Measurements from ENCODE around the gene SCNM1. TPM values are rescaled to one million over a fixed set of nuclear protein-coding genes. Genes with fewer than 3 reads are reported as not detected.

Gene SCNM1
- total and polyA plus RNA-seq, 9 of the 15 experiments (the other 6 are each of a cell fraction or from before 2014, with no cell fraction given): 17.2 to 204 (median 63.0) TPM

GRCh38 chr1:151156515-151156819 lies 9.5 kb upstream of the SCNM1 start, which contains the start of gene TNFAIP8L2 (continued):
- TF ChIP-seq ZBTB5 (IDR thresholded peaks at IDR 0.05): no peak
- no peak for TF ChIP-seq RUNX1 (IDR thresholded peaks at IDR 0.05; ENCODE audit: low read depth)
- no peak for TF ChIP-seq ASH1L (IDR thresholded peaks at IDR 0.05; ENCODE audit: borderline replicate concordance, low read depth, partially characterized antibody)
- no peak for TF ChIP-seq ZNF778 (CRISPR knock-in tag; IDR thresholded peaks at IDR 0.05)

GRCh38 chr1:151157067-151157531 lies 8.8 kb upstream of the SCNM1 start:
- H3K4me3 ChIP-seq: no peak overlapping the region
- DNase-seq (ENCODE audit: extremely low read depth in 1 of 4, low spot score in 3 of 4) (no peak), ATAC-seq (peak; percentile 16; the same call in 2 of the 3 replicates)
- no peak for TF ChIP-seq ZNF717 (CRISPR knock-in tag; IDR thresholded peaks at IDR 0.05)
- no peak for TF ChIP-seq ATF3 (IDR thresholded peaks at IDR 0.05)
- TF ChIP-seq ATF3 (CRISPR knock-in tag; conservative IDR thresholded peaks at IDR 0.05): no peak
- 0 out of 2 replicates have a peak, but pooled peaks have one; percentile 15 for TF ChIP-seq DMBX1 (CRISPR knock-in tag; IDR thresholded peaks at IDR 0.05; ENCODE audit: borderline replicate concordance)
- no peak for TF ChIP-seq RBFOX2 (IDR thresholded peaks at IDR 0.05; ENCODE audit: low read depth, low read length)
- no peak for TF ChIP-seq SAFB2 (IDR thresholded peaks at IDR 0.05; ENCODE audit: borderline replicate concordance, low read depth, low read length, severe bottlenecking)
- TF ChIP-seq HMG20A (CRISPR knock-in tag; conservative IDR thresholded peaks at IDR 0.05): no peak
- TF ChIP-seq ELK3 (CRISPR knock-in tag; IDR thresholded peaks at IDR 0.05): no peak
- TF ChIP-seq ZNF165 (CRISPR knock-in tag; IDR thresholded peaks at IDR 0.05; ENCODE audit: borderline replicate concordance): no peak
- no peak for TF ChIP-seq EP300 (IDR thresholded peaks at IDR 0.05; ENCODE audit: low read length)
- no peak for TF ChIP-seq GABPB2 (CRISPR knock-in tag; conservative IDR thresholded peaks at IDR 0.05)
- no peak for TF ChIP-seq ZC3H4 (CRISPR knock-in tag; IDR thresholded peaks at IDR 0.05; ENCODE audit: borderline replicate concordance)
- peak; percentile 37; the same call in 1 of the 2 replicates for TF ChIP-seq GABPA (tag; conservative IDR thresholded peaks at IDR 0.05; ENCODE audit: low read depth)
- no peak for TF ChIP-seq ATF7 (IDR thresholded peaks at IDR 0.05)
- no peak for TF ChIP-seq HMG20B (CRISPR knock-in tag; IDR thresholded peaks at IDR 0.05)

More at GRCh38 chr1:151157067-151157531, 8.8 kb upstream of the SCNM1 start:
- Histone ChIP-seq H3K4me1 (replicated peaks in 1 of 2; ENCODE audit: control insufficient read depth in 2 of 2, insufficient read depth in 2 of 2, low read length in 2 of 2) (peaks cover 8 to 14% of the 10 kb centered on the region in 2 experiments; a peak in 4 of 5 replicates), H3K9ac (ENCODE audit: insufficient read depth in 1 of 2, low read depth in 2 of 2, low read length in 2 of 2) (peak overlapping the region; percentile 13 to 24; a peak in 3 of 4 replicates), H3K9me1 (ENCODE audit: control insufficient read depth, insufficient read depth, low read length) (no peaks in the 10 kb centered on the region), H3K4me2 (ENCODE audit: insufficient read depth, low read length) (peak overlapping the region; percentile 38; the same call in 1 of the 2 replicates), H3K27ac (ENCODE audit: extremely low read depth, low read depth, low read length) (peak overlapping the region; percentile 10; the same call in 1 of the 3 replicates), H3K9me3 (replicated peaks; ENCODE audit: control insufficient read depth, insufficient read depth, low read depth, low read length) (no peaks in the 10 kb centered on the region; the same call in 1 of the 2 replicates), H3K27me3 (ENCODE audit: control insufficient read depth in 2 of 2, insufficient read depth in 2 of 2, low read length in 2 of 2) (no peaks in the 10 kb centered on the region), H3K79me2 (ENCODE audit: control insufficient read depth, insufficient read depth, low read length) (no peaks in the 10 kb centered on the region), H2AFZ (ENCODE audit: low read depth, low read length) (no peak overlapping the region), H3K36me3 (ENCODE audit: control insufficient read depth, insufficient read depth, low read length) (peaks cover 27% of the 10 kb centered on the region; the same call in 2 of the 3 replicates), H4K20me1 (replicated peaks; ENCODE audit: control insufficient read depth, insufficient read depth, low read length) (no peaks in the 10 kb centered on the region; the same call in 1 of the 2 replicates)
- 41% methylated on average over 5 of the region's 6 CpGs for WGBS (ENCODE audit: insufficient coverage, low coverage, missing lambda C conversion rate)
- FAIRE-seq: no peak
- in situ Hi-C loops (cut with MboI): loop anchor here (5.0 kb wide), 2 partner anchors 65 to 140 kb away; no protein-coding TSS in a partner anchor
- intact Hi-C loops (cut with micrococcal nuclease): no loop called here
- POLR2A ChIA-PET: interaction anchor here (0.5 to 1.6 kb wide), 5 partner anchors 7 to 106 kb away, joined by 3 to 7 read pairs (median 3); no protein-coding TSS in a partner anchor
- no TSS peak for BruUV-seq (replicated peaks)
- CTCF ChIA-PET (ENCODE audit: low intra/inter-chr PET ratio): interaction anchor here (0.7 to 4.6 kb wide), 3 partner anchors 57 to 231 kb away, joined by 3 to 51 read pairs (median 23); partner anchors contain the start of gene SETDB1
